Stimulated activated CD4-positive, alpha-beta T cell treated with anti-CD3 and anti-CD28 coated beads, Interleukin-2, amount 100 ng/mL, for 4 hours (primary cell): ENCODE measurements around the gene IRF5.

Experiments used
- DNase-seq: peaks from one replicate; pipeline ENCODE4 v3.0.0-alpha.2; 2020; ENCODE audit warnings: low read depth

The IRF5 gene

GRCh38 chr7:128921866-128922440, 15.8 kb upstream of the IRF5 start:
- no peak for DNase-seq

DNA sequence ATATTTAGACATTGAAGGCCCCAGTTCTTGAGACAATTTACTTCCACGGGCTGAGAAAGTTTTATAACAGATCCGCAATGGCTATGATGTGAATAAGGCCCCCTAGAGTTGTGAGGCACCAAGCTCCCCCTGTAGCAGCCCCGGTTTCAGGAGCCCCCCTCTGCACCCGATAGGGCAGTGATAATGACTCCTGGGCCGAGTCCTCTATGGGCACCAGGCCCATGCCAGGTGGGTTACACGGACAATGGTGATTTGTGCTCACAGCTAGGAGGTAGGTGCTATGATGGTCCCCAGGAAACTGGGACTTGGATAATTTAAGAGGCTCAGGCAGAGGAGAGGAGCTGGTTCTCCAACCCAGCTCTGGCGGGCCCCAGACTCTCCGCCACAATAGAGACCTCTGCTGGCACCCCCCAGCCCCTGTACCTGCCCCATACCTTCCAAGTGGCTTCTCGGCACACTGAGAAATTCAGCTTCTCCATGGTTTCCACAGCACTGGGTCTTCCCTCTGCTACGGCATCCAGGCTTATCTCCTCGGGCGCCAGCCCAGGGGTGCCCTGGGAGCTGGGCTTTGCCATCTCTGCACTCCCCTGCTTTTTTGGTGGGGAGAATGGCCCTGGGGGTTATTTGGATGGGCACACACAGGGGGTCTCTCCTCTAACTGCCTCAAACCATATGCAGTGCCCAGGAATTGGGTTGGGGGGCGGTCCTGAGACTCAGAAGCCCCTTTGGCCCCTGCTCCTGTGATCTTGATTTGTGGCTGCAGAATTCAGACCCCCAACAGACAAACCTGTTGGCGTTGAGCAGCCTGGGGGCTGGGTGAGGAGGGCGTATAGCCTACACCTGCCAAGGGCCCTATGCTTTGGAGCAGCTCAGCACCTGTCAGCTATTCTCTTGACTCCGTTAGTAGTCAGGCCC, 15.0 kb upstream of the IRF5 start:
- DNase-seq = no peak

DNA sequence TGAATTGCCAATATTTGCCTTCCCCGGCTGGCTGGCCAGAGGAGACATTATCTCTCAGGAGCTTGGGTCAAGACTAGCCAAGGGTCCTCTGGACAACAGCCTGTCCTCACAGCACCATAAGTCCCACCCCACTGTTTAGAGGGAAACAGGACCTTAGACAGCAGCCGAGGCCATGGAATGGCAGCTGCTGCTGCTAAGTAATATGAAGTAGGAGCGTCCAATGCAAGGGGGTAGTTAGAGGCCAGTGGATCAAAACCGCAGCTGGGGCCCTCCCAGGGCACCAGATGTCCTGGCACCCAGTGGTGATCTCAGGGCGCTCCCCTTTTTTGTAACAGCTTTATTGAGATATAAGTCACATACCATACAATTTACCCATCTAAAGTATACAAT, 14.3 kb upstream of the IRF5 start:
- DNase-seq = no peak

GRCh38 chr7:128924707-128925588, 12.8 kb upstream of the IRF5 start:
- no peak for DNase-seq

GRCh38 chr7:128928159-128928813, 9.4 kb upstream of the IRF5 start:
- no peak for DNase-seq

GRCh38 chr7:128928882-128929788, 8.6 kb upstream of the IRF5 start:
- DNase-seq = no peak

GRCh38 chr7:128931190-128931798, 6.4 kb upstream of the IRF5 start:
- DNase-seq = no peak

DNA sequence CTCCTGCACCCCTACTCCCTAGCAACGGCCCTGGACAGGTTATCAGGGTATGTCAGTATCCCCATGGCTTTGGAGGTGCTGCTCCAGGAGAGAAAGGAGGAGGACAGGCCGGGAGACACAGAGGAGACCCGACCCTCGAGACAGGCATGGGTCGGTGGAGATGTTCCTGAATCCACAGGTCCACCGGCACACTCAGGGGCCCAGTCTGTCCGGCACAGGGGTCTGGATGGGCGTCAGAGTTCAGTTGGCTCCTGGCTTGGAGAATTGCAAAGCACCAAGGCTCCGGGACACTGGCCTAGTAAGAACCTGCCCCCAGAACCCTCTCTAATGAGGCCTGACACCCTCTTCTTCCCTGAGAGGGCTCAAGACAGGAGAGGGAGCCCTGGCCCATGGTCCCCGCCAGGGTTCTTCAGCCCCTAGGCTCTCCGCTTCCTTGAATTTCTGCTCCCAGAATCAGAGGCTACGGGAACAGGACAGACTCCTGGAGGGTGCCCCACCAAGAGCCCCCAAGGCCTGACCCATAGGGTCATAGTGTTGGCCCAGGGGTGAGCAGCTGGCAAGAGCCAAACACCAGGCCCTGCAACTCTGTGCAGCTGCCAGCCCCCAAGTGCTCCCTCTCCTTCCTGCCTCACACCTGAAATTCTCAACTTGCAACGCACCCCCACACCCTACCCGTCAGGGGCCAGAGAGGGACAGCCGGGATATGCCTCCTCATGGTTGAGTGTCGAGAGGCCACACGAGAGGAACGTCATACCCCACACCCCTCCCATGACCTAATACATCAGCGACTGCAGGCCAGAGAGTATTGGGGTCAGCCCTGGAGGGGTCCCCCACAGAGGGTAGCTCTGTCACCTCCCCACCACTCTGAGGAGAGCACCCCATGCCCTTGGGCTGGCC, 5.5 kb upstream of the IRF5 start:
- no peak for DNase-seq

DNA sequence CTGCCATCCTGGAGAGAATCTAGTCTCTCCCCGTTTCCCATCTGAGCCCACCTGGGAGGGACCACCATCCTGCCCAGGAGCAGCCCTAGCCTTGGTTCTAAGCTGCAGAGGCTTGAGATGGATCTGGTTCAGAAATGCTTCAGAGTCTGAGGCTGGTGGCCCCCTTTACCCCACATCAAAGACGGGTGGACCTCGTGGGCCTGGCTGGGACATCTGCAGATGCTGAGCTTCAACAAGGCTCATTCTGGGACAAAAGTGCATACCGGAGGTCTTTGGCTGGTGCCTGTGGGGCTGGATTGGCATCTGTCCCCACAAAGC, 4.9 kb upstream of the IRF5 start:
- no peak for DNase-seq

DNA sequence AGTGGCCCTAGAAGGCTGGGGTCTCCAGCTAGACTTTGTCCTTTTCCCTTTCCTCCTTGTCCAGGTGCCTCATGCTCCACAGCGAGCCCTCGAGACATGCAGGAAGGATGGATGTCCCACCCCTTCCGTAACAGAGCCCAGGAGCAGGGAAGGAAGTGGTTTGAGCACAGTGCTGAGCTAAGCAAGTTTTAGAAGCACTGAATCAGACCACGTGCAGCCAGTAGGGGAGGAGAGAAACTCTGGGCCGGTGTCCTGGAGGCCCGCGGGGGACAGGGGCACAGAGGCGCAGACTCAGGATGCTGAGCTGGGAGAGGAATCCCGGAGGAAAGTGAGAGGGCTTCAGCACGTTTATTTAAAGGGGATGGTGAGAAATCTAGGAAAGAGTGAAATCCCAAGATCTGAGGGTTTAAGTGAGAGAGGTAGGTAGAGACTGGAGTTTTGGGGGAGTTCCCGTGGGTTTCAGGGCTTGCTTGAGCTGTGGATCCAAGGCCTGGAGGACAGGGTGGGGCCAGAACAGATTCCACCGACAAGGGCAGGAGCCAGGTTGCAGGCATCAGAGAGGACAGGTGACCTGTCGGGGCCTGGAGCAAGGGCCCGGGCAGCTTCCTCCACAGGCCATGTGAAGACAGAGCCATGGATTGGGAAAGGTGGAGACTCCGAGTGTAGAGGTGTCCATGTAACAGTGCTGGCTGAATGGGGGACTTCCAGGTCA, 4.4 kb upstream of the IRF5 start:
- peak; percentile 10 for DNase-seq

DNA sequence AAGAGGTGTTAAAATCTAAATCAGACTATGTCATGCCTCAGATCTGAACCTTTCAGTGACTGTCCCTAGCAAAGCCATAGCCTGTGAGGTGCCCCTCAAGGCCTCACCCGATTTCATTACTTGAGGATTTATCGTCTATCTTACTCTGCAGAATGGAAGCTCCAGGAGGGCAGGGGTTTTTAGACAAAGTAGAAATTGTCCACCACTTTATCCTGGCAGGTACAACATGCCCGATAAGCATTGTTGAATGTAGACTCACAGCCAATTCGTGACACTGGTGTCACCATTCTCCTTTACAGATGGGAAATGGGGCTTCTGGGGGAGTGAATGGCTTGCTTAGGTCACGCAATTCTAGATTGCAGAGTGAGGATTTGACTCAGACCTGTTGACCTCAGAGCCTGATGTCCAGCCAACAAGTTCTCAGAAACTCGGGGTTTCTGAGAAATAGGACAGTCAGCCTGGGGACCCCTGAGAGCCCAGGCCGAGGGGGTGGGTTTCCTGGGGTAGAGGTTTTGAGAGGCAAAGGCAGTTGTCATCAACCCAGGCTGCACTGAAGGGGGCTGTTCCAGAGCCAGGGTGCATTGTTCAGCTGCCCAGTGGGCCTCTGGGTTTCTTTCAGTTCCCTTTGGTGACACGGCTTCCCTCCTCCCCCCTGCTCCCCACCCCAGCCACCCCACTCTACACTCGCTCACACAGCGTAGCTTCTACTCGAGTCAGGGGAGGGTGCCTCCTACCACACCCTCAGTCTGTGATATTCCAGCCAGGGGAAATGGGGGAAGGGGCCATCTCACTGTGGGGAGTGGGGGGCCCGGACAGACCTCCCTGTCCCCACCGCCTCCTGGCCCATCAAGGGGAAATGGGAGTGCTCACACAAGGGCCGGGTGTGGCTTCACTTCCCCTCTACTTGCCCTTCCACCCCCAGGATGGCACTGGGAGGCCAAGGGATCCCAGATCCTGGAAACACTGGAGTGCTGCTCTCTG, 3.1 kb upstream of the IRF5 start:
- no peak for DNase-seq

GRCh38 chr7:128935342-128935730, 2.4 kb upstream of the IRF5 start:
- DNase-seq = no peak

- DNase-seq = no peak
Observed at GRCh38 chr7:128936798-128937197, 929 bp upstream of the IRF5 start.

- DNase-seq = no peak
Observed at GRCh38 chr7:128937271-128937646, 468 bp upstream of the IRF5 start.

GRCh38 chr7:128938544-128939074, 882 bp downstream of the IRF5 start:
- no peak for DNase-seq

DNA sequence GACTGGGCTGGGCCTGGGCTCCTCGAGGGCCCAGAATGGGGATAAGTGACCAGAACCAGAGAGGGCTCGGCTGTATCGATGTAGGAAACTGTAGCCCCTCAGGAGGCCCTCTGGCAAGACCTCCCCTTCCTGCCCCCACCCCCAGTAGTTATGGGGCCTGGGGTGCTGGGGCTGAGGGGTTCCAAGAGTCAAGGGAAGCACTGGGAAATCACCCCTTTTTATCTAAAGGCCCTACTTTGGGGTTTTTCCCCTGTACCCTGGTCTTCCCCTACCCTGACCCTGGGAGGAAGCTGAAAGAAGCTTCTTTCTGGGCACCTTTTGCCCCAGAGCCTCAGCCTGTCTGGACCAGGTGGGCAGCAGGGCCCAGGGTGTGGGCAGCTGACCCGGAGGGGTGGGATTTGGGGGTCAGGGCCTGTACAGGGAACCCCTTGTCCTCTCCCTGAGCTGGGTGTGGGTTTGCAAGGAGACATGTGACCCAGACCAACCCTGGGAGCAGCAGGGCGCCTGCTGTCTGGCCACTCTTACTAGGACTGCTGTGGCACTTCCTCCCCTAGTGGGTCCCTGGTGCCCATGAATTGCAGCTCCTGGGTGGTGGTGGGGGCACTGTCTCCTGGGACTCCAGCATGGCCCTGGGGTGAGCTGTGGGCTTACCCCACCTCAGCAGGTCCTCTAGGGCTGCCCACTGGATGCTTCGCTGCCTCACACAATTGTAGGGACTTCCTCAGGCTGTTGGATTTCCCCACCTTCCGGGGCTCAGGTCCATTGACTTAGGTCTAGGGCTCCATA, 1.5 kb downstream of the IRF5 start:
- no peak for DNase-seq

GRCh38 chr7:128939861-128940410, 2.2 kb downstream of the IRF5 start:
- no peak for DNase-seq
